Myocyte (in vitro differentiated cells): ENCODE data around the gene STAMBPL1. TPM values are rescaled to one million over a fixed set of nuclear protein-coding genes. Genes with fewer than 3 reads are reported as not detected.

ENCODE experiments used
- total RNA-seq: library from RNA; depleted of rRNA; stranded (reverse); fragments of >200 nt; gene quantifications from 2 replicates; pipeline ENCODE4 v1.2.3, GENCODE V29; 2014

Gene STAMBPL1
- total RNA-seq, 1 donor from 2014 or later: 10.0 TPM

Other genes starting within 250 kb of the STAMBPL1 start
- 1.7 and 2.4 TPM in 2 replicates for gene LIPF, start 215.8 kb upstream of the STAMBPL1 start, total RNA-seq
- gene LIPK, start 174.0 kb upstream of the STAMBPL1 start, total RNA-seq: not detected in 2 replicates
- gene LIPN, start 120.2 kb upstream of the STAMBPL1 start, total RNA-seq: not detected in 2 replicates
- not detected in 2 replicates for gene LIPM, start 77.5 kb upstream of the STAMBPL1 start, total RNA-seq
- 0.13 and 0.16 TPM in 2 replicates for gene ANKRD22, start 28.4 kb upstream of the STAMBPL1 start, total RNA-seq
- 1,010 and 1,436 TPM in 2 replicates for gene ACTA2, start 72.5 kb downstream of the STAMBPL1 start, total RNA-seq
- 13.9 and 21.3 TPM in 2 replicates for gene FAS, start 110.6 kb downstream of the STAMBPL1 start, total RNA-seq